Panc1 (cell line): Measurements from ENCODE around the gene UBE2Q1. TPM values are rescaled to one million over a fixed set of nuclear protein-coding genes. Genes with fewer than 3 reads are reported as not detected.

Source experiments
- ATAC-seq: fragments of 200-7000 bp; cut with Tn5 transposase; 2 replicates; pipeline ENCODE4 v1.9.1; 2020; ENCODE audit warnings: mild to moderate bottlenecking, moderate library complexity
- BruUV-seq: library from RNA; stranded (reverse); fragments of 400-500 nt; replicated peaks from 2 replicates; lab custom pipeline; 2021; lab: Mats Ljungman, UMichigan
- CTCF ChIA-PET: fragments of 300-600 bp; sonication (Branson Sonifier 250); formaldehyde crosslinking; loops from one replicate; lab custom pipeline; 2022; ENCODE audit warnings: antibody characterized with exemption; lab: Charles Lee
- POLR2A ChIA-PET: fragments of 300-600 bp; sonication (Branson Sonifier 250); formaldehyde crosslinking; loops from one replicate; lab custom pipeline; 2022; ENCODE audit warnings: antibody characterized with exemption; lab: Charles Lee
- DNase-seq: peaks from one replicate; pipeline ENCODE4 v3.0.0-alpha.2; 2010; ENCODE audit warnings: low read depth, low spot score
- H3K27ac ChIP-seq: 2 replicates; pipeline ENCODE4 v1.5.1; 2011; ENCODE audit warnings: mild to moderate bottlenecking, low read length, inconsistent platforms
- H3K27me3 ChIP-seq: fragments of 200-500 bp; sonication (Bioruptor generic); 2 replicates; pipeline ENCODE4 v1.6.0; 2014; ENCODE audit warnings: low read length, inconsistent platforms; ENCODE audit not compliant: control insufficient read depth, insufficient read depth
- H3K36me3 ChIP-seq: fragments of 200-500 bp; sonication (Bioruptor generic); 2 replicates; pipeline ENCODE4 v1.5.1; 2014; ENCODE audit warnings: inconsistent platforms, mild to moderate bottlenecking, low read length, moderate library complexity; ENCODE audit not compliant: control insufficient read depth, insufficient read depth
- H3K4me1 ChIP-seq: 2 replicates; pipeline ENCODE4 v1.5.1; 2011; ENCODE audit warnings: inconsistent platforms, mild to moderate bottlenecking, low read length, moderate library complexity; ENCODE audit not compliant: control insufficient read depth, insufficient read depth
- H3K4me3 ChIP-seq, 2 experiments: 2 replicates each; pipeline ENCODE4 v1.5.1; 2011 to 2012; ENCODE audit warnings: low read depth in 2 of 2, low read length in 2 of 2, mild to moderate bottlenecking in 2 of 2, inconsistent platforms in 1 of 2, moderate library complexity in 1 of 2
- H3K9me3 ChIP-seq: fragments of 200-500 bp; sonication (Bioruptor generic); 2 replicates; pipeline ENCODE4 v1.5.1; 2014; ENCODE audit warnings: low read depth, mild to moderate bottlenecking, inconsistent platforms, low read length, moderate library complexity; ENCODE audit not compliant: control insufficient read depth, insufficient read depth
- POLR2AphosphoS5 ChIP-seq: IDR thresholded peaks from 2 replicates; pipeline ENCODE4 v1.6.1; 2012; ENCODE audit warnings: mild to moderate bottlenecking, low read depth, low read length, moderate library complexity
- REST ChIP-seq, 2 experiments: IDR thresholded peaks; 2 replicates each; pipeline ENCODE4 v1.6.1; 2011 to 2012; ENCODE audit warnings: low read depth in 2 of 2, control low read depth in 1 of 2, low read length in 1 of 2, mild to moderate bottlenecking in 1 of 2, moderate library complexity in 1 of 2; ENCODE audit not compliant: insufficient read depth in 1 of 2
- SIN3A ChIP-seq: IDR thresholded peaks from 2 replicates; pipeline ENCODE4 v1.6.1; 2012; ENCODE audit warnings: low read depth, mild to moderate bottlenecking, low read length, moderate library complexity, borderline replicate concordance; ENCODE audit not compliant: insufficient read depth
- TCF7L2 ChIP-seq: IDR thresholded peaks from 2 replicates; pipeline ENCODE4 v1.6.1; 2011; ENCODE audit warnings: mild to moderate bottlenecking, low read depth, low read length, inconsistent platforms
- in situ Hi-C: cut with HindIII; loops from 2 replicates; pipeline ENCODE4 v1.10.0; 2016; ENCODE audit warnings: low sequenced_read_pairs, low pct_unique_long_range_greater_than_20kb
- intact Hi-C: fragments of 100-400 bp; cut with micrococcal nuclease; formaldehyde crosslinking; loops from one replicate; pipeline ENCODE4 v1.10.0; 2022; ENCODE audit not compliant: unreplicated experiment
- total RNA-seq: library from RNA; stranded (reverse); gene quantifications from one replicate; pipeline ENCODE4 v1.2.1, GENCODE V29; 2021; ENCODE audit not compliant: unreplicated experiment
- TF ChIP-seq, protein P1 (sequence below): fragments of 450-650 bp; IDR thresholded peaks from 2 replicates; pipeline ENCODE4 v1.5.1; 2017; ENCODE audit warnings: mild to moderate bottlenecking

UBE2Q1 gene
- total RNA-seq, 1 experiment from 2014 or later: 96.0 TPM

- Histone ChIP-seq H3K4me1 (peaks cover 17% of the 10 kb centered on the region), H3K9me3 (no peaks in the 10 kb centered on the region), H3K4me3 (no peak overlapping the region), H3K36me3 (peaks cover 14% of the 10 kb centered on the region), H3K27me3 (no peaks in the 10 kb centered on the region), H3K27ac (no peak overlapping the region)
- TF ChIP-seq POLR2AphosphoS5 (no peak), SIN3A (no peak)
- in situ Hi-C loops: no loop called here
- intact Hi-C loops: loop anchor here (5.0 kb wide), 1 partner anchor 66 kb away; no protein-coding TSS in a partner anchor
- CTCF ChIA-PET: no interaction called here
- DNase-seq: no peak
- no TSS peak for BruUV-seq
- ATAC-seq: no peak
- POLR2A ChIA-PET: no interaction called here
Observed at GRCh38 chr1:154548028-154548427, 10.4 kb downstream of the UBE2Q1 start.

- intact Hi-C loops: loop anchor here (5.0 kb wide), 1 partner anchor 65 kb away; no protein-coding TSS in a partner anchor
- POLR2A ChIA-PET: no interaction called here
- Histone ChIP-seq H3K27ac (no peak overlapping the region; the same call in 1 of the 2 replicates), H3K4me3 (no peak overlapping the region), H3K9me3 (no peaks in the 10 kb centered on the region), H3K27me3 (no peaks in the 10 kb centered on the region), H3K36me3 (peaks cover 8% of the 10 kb centered on the region), H3K4me1 (peaks cover 17% of the 10 kb centered on the region)
- in situ Hi-C loops: no loop called here
- no TSS peak for BruUV-seq
- no peak for ATAC-seq
- TF ChIP-seq, protein P1, sequence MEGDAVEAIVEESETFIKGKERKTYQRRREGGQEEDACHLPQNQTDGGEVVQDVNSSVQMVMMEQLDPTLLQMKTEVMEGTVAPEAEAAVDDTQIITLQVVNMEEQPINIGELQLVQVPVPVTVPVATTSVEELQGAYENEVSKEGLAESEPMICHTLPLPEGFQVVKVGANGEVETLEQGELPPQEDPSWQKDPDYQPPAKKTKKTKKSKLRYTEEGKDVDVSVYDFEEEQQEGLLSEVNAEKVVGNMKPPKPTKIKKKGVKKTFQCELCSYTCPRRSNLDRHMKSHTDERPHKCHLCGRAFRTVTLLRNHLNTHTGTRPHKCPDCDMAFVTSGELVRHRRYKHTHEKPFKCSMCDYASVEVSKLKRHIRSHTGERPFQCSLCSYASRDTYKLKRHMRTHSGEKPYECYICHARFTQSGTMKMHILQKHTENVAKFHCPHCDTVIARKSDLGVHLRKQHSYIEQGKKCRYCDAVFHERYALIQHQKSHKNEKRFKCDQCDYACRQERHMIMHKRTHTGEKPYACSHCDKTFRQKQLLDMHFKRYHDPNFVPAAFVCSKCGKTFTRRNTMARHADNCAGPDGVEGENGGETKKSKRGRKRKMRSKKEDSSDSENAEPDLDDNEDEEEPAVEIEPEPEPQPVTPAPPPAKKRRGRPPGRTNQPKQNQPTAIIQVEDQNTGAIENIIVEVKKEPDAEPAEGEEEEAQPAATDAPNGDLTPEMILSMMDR: no peak
- TF ChIP-seq POLR2AphosphoS5 (no peak), TCF7L2 (no peak), SIN3A (no peak), REST (IDR thresholded peaks at IDR 0.05; ENCODE audit: insufficient read depth in 1 of 2, low read depth in 2 of 2, low read length in 1 of 2) (no peak)
- DNase-seq: no peak
- CTCF ChIA-PET: interaction anchor here (0.6 to 2.1 kb wide), 16 partner anchors 9 to 344 kb away, joined by 3 to 42 read pairs (median 4); partner anchors contain the start of gene ATP8B2
Observed at GRCh38 chr1:154547105-154547732, 11.2 kb downstream of the UBE2Q1 start.
